Amygdala (tissue), 56 donors: ENCODE results near the gene NCOA1.
"Not testable (repeated sequence)": the region's sequence is repeated elsewhere in the genome, so short reads cannot be mapped to it uniquely, and the experiment has no call there.

ENCODE experiments used
- DNase-seq, 56 donors: peaks; one replicate each; lab custom pipeline; 2025; lab: John Stamatoyannopoulos, UW

Gene NCOA1

GRCh38 chr2:24569565-24569964 is 78.5 kb downstream of the NCOA1 start:
- DNase-seq: not testable (repeated sequence)

DNA sequence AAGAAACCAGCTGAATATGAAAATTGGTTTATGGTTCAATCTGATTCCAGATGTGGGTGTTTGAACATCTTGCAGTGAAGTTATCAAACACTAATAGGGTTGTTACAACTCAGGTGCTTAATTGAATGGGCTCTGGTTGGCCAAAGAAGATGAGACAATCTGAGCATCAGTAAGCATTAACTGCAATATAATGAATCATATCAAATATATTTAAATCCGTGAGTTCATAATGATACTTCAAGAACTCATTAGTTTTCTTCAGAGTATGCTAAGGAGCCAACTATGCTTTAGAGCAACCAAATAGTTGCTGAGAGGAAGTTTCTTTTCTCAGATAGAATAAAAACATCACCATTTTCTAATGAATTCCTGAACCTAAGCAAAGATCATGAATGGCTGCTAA is 79.2 kb downstream of the NCOA1 start:
- DNase-seq: no peak

DNA sequence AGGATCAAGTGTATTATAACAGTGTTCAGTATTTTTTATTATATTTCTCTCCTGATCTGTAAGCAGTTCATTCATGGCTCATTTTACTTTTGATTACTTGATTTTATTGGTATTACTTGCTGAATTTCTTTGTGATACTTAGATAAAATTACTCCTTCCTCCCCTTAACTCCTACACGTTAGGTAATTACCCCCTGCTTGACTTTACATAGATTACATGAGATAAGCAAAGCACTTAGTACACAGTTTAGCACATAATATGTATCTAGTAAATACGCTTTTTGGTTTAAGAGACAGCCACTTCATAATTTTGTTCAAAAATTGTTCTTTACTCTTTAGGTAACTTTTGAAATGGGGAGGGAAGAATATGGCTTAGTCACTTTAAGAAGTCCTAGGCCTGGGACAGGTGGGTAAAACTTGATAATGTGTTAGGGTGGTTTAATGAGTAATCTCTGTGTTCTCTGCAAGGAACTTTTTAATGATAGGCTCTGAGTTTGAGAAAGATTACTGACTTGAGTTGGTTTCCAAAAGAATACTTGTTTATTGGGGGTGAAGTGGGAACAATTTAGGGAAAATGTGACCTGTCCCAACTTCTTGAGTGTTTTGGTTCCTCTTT is 80.9 kb downstream of the NCOA1 start:
- DNase-seq: no peak

- DNase-seq: no peak
Measured at GRCh38 chr2:24576146-24576545, 85.1 kb downstream of the NCOA1 start.

DNA sequence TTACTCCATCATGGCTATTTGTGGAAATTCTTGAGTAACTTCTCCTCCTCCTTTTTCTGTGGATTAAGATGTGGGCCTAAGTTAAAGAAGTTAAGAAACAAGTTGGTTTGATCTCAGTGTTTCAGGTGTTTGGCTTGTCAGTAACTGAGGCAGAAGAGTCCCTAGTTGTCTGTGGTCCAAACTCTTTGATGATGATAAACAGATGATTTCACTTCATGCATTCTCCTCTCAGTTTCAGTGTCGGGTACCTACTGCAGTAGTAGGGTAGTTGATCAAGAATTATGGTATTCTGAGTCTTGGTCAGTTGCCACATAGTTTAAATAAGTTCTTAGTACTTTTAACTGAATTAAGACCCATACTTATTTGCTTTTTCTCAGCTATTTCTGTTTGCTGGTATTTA is 85.6 kb downstream of the NCOA1 start:
- no peak for DNase-seq

DNA sequence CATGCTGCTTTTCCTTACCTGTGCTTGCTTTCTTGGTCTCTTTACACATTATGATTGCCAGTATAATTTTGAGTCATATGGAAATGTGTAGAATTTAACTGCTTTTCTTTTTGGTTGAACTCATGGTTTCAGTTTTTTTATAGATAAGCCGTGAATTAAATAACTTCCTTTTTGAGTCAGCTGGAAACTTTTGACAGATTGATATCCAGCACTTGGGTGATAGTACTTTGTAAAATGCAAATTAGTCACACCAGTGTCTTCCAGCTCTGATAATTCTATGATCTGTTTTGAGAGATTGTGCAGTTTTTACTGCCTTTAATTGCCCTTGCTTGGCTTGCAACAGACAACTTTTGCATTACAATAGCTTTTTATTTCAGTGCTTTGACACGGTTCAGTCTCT is 86.4 kb downstream of the NCOA1 start:
- DNase-seq: no peak

DNA sequence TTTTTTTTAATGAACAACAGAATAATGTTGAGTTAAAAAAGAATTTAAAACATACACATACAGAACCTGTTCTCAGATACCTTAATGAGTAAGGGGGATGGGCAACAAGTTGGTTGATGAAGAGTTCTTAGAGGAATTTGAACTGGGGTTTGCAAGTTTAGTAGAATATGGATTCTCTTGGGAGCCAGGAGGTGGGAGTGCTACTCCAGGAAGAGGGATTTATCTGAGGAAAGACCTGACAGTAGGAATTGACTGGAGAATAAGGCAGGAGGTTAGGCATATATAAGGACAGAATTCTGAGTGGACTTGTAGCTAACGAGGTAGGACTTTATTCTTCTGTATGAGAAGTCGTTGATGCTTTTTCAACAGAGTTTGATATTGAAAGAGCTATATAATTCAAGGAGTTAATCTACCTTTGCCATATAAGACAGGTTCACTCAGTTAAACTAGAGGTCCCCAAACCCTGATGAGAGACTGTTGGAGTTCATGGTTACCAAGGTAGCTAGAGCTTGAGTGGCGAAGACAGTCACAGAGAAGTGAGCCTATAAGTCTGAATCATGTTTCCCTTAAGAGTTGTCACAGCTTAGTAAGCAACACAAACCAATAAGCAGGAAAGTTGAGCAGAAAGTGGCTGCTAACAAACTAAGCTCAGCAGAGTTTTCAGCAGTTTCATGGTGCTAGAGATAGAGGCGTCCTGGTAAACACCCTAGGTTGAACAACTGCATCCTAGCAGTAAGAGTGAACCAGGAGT is 88.2 kb downstream of the NCOA1 start:
- no peak for DNase-seq

- no peak for DNase-seq
Measured at GRCh38 chr2:24580561-24580960, 89.5 kb downstream of the NCOA1 start.

- not testable (repeated sequence) for DNase-seq
Measured at GRCh38 chr2:24581971-24582370, 90.9 kb downstream of the NCOA1 start.

DNA sequence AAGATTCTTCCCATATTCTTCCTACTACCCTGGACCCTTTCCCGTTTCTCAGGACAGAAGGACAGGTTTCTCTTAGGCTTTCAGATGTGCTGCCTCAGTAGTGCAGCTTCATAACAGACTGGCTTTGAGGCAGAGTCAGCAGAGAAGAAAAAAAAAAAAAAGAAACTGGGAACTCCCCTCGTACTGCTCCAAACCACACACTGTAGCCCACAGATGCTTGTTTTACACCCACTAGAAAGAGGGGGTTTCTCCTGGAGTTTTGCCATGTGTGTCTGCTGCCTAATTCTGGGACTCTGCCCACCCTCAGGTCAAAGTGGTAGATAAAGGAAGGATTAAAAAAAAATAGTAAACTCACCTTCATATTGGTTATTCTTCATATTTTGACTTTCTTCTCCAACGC is 95.9 kb downstream of the NCOA1 start:
- DNase-seq: no peak

GRCh38 chr2:24588294-24588693 is 97.2 kb downstream of the NCOA1 start:
- DNase-seq: no peak

GRCh38 chr2:24592441-24593100 is 101.5 kb downstream of the NCOA1 start:
- no peak for DNase-seq

- DNase-seq: no peak
Measured at GRCh38 chr2:24594283-24594682, 103.2 kb downstream of the NCOA1 start.

GRCh38 chr2:24597181-24597870 is 106.3 kb downstream of the NCOA1 start:
- DNase-seq: no peak

DNA sequence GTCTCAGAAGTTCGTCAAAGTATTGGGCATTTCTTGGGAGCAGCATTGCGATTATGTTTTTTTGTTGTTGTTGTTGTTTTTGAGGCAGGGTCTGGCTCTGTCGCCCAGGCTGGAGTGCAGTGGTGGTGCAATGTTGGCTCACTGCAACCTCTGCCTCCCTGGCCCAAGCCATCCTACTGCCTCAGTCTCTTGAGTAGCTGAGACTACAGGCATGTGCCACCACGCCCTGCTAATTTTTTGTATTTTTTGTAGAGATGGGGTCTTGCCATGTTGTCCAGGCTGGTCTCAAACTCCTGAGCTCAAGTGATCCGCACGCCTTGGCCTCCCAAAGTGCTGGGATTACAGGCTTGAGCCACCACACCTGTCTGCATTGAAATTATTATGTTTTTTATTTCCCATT is 109.1 kb downstream of the NCOA1 start:
- DNase-seq: not testable (repeated sequence)

GRCh38 chr2:24611631-24612030 is 120.6 kb downstream of the NCOA1 start:
- DNase-seq: no peak

GRCh38 chr2:24613154-24613814 is 122.2 kb downstream of the NCOA1 start:
- DNase-seq: no peak

GRCh38 chr2:24616616-24617015 is 125.6 kb downstream of the NCOA1 start:
- no peak for DNase-seq

DNA sequence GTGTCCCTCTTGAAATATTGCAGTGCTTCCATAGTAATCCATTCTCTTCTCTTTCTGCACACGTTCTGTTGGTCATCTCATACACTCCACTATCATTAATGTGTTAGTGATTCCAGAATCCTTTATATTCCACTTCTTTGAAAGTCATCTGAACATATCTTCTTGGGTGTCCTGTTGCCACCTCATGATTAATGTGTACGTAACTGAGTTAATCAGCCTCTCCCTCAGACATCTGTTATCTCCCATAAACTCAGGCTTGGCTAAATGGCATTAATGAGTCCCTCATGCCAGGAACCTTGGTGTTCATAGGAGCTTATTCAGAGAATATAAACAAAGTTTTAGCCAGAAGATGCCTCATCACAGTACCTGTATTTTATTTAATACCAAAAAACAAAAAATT is 126.4 kb downstream of the NCOA1 start:
- DNase-seq: no peak

GRCh38 chr2:24618144-24618543 is 127.1 kb downstream of the NCOA1 start:
- DNase-seq: no peak

GRCh38 chr2:24618680-24619079 is 127.6 kb downstream of the NCOA1 start:
- no peak for DNase-seq
